NCI-H460 (cell line): ENCODE measurements around the gene AKR1D1. TPM values are rescaled to one million over a fixed set of nuclear protein-coding genes. Genes with fewer than 3 reads are reported as not detected.
"Not testable (repeated sequence)": the region's sequence is repeated elsewhere in the genome, so short reads cannot be mapped to it uniquely, and the experiment has no call there.

Experiments
- DNase-seq: peaks from one replicate; pipeline ENCODE4 v3.0.0-alpha.2; 2016; ENCODE audit warnings: low read depth; ENCODE audit errors: extremely low read depth
- total RNA-seq: library from RNA; depleted of rRNA; stranded (reverse); fragments of >200 nt; shearing (Covaris generic); gene quantifications from 2 replicates; pipeline ENCODE4 v1.2.3, GENCODE V29; 2014

Gene AKR1D1
- total RNA-seq, 1 experiment from 2014 or later, result not detected

DNA sequence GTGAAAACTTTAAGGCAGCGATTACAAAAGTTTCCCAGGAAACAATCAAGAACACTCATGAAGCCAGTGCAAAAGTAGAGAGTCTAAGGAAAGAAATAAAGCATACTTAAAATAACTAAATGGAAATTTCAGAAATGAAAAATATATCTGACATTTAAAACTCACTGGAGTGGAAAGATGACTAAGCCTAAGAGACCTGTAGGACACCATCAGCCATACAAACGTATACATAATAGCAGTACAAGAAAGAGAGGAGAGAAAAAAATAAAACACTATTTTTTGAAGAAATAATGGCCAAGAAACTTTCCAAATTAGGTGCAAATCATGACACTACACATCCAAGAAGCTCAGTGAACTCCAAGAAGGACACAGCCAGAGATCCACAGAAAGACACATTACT, 5.4 kb upstream of the AKR1D1 start:
- DNase-seq, result no peak

DNA sequence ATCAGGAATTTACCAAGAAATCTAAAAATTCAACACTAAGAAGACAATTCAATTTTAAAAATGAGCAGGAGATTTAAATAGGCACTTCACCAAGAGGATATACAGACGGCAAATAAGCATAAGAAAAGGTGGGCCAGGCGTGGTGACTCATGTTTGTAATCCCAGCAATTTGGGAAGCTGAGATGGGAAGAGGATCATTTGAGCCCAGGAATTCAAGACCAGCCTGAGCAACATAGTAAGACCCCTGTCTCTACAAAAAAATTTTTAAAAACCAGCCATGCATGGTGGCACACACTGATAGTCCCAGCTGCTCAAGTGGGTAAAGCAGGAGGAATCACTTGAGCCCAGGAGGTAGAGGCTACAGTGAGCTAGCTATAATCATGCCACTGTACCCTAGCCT, 3.5 kb upstream of the AKR1D1 start:
- DNase-seq, result no peak

DNA sequence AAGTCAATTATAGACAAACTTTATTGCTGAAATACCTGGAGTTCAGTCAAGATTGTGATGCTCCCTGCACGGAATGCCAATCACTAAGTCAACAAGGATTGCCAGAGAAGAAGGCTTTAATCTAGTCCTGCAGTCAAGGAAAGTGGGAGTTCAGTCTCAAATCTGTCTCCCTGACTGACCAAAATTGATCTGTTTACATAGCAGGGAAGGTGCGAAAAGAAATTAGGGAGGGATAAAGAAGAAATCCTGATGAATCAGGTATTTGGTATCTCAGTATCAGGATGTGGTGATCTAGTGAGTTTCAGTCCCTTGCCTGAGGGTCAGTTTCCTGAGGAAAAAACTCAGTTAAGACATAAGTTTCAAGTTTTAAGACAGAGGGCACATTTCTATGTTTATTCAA, 2.1 kb upstream of the AKR1D1 start:
- no peak for DNase-seq

DNA sequence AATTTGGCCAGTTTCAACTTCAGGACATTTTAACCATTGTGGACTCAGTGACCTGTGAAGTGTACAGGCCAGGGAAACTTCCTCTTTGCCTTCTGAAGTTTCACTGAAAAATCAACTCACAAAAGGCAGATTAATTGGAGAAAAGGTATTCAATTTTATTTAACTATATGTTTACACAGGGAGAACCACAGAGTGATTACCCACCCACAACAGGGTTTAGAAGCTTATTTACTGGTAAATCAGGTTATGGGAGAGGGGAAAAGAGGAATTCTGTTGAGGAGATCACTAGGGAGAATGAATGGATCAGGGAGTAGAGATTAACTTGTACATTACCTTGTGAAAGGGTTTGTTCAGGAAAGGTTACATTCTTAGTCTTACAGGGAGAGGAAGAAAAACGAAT, 1.7 kb upstream of the AKR1D1 start:
- no peak for DNase-seq

DNA sequence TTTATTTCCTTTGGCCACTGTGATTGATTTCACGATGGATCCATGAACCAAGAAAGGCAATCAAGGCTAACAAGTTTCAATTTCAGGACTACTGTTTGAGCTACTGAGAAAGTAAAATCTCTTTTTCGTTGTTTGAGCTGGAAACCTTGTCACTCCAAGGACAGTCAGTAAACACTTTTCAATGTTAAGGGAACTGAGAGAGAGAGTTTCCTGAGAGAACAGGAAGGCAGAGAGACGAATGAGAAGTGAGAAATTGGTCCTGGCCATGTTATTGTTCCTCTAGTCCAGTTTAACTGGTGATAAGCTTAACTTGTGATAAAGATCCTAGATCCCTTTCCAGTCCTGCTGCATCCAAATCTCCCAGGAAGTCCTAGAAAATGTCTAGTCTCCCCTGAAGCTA, 909 bp upstream of the AKR1D1 start:
- DNase-seq, result no peak

DNA sequence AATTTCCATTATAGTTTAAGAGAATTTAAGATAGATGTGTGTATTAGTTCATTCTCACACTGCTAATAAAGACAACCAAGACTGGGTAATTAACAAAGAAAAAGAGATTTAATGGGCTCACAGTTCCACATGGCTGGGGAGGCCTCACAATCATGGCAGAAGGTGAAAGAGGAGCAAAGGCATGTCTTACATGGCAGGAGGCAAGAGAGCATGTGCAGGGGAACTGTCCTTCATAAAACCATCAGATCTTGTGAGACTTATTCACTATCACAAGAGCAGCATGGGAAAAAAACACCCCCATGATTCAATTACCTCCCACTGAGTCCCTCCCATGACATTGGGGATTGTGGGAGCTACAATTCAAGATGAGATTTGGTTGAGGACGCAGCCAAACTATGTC, 473 bp upstream of the AKR1D1 start:
- not testable (repeated sequence) for DNase-seq

DNA sequence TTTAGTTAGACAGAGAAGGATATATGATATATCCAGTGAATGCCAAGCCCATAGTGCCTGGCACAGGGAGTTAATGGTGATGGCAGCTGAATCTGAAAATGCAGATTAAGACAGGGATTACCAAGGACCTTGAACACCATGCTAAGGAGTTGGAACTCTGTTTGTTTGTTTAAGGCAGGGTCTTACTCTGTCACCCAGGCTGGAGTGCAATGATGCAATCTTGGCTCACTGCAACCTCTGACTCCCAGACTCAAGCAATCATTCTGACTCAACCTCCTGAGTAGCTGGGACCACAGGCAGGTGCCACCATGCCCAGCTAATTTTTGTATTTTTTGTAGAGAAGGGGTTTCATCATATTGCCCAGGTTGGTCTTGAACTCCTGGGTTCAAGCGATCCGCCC, 1.6 kb downstream of the AKR1D1 start:
- no peak for DNase-seq

DNA sequence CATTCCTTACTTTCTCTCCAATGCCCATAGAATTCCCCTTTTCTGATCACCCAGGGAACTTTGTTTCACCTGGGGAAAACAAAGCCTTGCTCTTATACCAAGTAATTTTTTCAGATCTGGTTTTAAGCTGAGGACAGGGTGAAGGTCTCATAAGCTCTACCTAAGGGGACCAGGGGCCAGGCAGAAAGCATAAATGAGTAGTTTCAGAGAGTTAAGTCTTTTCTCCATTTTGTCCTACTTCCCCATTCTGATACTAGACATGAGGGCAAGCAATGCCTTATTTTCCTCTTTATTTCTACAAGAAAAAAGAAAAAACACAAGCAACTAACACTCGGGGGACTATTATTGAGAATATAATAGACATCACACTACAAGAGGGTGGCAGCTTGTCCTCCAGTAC, 2.9 kb downstream of the AKR1D1 start:
- no peak for DNase-seq

- no peak for DNase-seq
These were observed 5.6 kb downstream of the AKR1D1 start for GRCh38 chr7:138081868-138082267.

DNA sequence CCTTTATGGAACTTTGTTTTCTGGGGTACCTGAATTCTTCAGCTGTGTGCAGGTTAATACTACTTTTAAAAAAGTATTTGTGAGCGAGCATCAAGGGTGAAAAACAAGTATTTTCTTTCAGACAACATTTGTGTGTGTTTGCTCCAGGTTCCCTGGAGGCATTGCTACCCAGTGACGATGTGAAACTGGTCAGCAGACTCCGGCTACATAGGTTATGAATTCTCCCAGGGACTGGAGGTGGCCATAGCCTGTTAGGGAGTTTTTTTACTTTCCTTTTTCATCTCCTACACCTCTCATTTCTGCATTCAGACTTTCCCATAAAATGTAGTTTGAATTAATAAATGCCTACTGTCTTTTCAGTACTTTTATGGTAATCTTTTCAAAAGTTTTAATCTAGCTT, 7.6 kb downstream of the AKR1D1 start:
- DNase-seq, result no peak

- DNase-seq, result no peak
These were observed 10.5 kb downstream of the AKR1D1 start for GRCh38 chr7:138086563-138087270.

GRCh38 chr7:138089080-138089901, 13.0 kb downstream of the AKR1D1 start:
- DNase-seq, result peak; percentile 26

DNA sequence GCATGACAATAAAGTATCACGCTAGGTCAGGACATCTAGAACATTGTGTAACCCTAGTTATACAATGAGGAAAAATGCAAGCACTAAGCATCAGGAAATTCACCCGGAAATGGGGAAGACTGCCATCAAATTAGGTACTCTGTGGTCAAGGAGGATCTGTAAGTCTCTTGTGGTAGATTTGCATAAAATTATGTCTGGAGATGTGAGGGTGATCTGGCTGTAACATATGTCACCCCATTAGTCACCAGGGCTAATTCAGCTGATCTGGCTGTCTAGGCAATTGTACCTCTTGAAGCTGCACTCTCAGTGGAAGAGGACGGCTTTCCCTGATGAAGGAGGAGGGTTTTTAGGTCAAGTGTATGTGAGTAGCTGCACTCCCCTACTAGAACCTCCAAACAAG, 14.8 kb downstream of the AKR1D1 start:
- DNase-seq, result no peak

DNA sequence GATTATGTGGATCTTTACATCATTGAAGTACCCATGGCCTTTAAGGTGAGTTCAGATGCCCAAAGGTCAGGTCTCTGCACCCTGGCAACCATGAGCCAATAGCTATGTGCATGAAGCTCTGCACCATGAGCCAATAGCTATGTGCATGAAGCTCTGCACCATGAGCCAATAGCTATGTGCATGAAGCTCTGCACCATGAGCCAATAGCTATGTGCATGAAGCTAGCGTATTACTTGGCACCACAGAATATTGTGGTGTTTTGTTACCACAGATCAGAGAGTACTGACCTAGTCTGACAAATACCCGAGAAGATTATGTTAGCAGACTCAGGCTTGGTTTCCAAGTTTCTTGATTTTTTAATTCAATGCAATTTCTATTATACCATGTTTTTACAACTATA, 15.6 kb downstream of the AKR1D1 start:
- DNase-seq, result not testable (repeated sequence)

- no peak for DNase-seq
These were observed 16.3 kb downstream of the AKR1D1 start for GRCh38 chr7:138092486-138093028.

- no peak for DNase-seq
These were observed 20.0 kb downstream of the AKR1D1 start for GRCh38 chr7:138095972-138096935.

GRCh38 chr7:138097064-138097741, 20.9 kb downstream of the AKR1D1 start:
- DNase-seq, result peak; percentile 14

- DNase-seq, result no peak
These were observed 23.6 kb downstream of the AKR1D1 start for GRCh38 chr7:138099813-138100212.

DNA sequence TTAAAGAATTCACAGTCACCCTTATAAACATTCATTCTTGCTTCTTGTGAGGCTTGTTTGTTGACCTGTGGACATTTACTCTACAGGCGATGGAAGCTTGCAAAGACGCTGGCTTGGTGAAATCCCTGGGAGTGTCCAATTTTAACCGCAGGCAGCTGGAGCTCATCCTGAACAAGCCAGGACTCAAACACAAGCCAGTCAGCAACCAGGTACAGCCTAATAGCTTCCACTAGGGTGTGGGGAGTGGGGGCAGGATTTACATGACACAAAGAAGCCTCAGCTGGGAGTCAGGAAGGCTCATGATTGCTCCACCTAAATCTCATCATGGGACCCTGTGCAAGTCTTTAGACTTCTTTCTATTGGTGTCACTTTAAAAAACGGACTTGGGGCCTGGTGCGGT, 29.0 kb downstream of the AKR1D1 start:
- DNase-seq, result no peak

DNA sequence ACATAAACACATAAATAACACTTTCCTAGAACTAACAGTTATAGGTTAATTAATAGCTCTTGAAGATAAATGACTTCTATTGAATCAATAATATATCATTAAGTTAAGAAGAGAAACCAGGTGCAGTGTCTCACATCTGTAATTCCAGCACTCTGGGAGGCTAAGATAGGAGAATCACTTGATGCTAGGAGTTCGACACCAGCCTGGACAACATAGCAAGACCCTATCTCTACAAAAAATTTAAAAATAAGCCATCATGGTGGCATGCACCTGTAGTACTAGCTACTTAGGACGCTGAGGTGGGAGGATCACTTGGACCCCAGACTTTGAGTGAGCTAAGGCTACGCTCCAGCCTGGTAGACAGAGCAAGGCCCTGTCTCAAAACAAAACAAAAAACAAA, 38.8 kb downstream of the AKR1D1 start:
- no peak for DNase-seq
